GM19438 (cell line): ENCODE measurements around the gene TAB2.
A peak's percentile ranks its signal among the peaks of the same experiment; 100 is the strongest.

Experiments used
- ATAC-seq: cut with Tn5 transposase; IDR thresholded peaks from one replicate; pipeline ENCODE4 v1.9.1; 2021; ENCODE audit warnings: low read depth; ENCODE audit not compliant: unreplicated experiment

The TAB2 gene

DNA sequence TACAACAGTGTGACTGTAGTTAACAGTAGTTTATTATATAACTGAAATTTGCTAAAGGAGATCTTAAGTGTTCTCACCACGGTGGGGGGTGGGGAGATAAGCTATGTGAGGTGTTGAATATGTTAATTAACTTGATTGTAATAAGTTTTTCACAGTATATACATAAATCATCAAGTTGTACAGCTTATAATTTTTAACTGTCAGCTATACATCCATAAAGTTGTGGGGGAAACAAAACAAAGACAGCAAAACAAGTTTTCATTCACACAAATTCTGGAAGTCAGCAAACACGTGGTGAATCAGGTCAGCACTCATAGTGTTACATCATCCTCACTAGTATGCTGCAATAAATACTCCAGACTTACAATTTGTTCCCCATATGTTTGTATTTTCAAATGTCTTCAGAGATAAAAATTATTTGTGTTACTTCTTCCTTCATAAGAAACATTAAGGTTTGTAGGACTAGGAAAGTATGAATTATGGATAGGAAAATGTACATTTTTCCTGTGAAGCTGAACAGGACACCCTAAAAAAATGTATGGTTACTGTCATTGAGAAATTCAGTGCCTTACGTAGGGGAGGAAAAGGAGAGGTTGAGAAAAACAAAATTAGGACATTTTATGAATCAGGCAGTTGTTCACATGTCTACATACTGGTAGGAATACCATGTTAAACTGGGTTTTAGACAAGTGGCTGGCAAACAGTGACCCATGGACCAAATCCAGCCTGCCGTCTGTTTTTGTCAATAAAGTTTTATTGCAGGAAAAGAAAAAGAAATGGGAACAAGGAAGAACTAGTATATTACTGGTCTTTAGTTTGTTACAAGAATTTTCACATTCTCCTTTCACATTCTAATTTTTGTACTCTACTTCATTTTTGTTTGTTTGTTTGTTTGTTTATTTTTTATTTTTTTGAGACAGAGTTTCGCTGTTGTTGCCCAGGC lies 88.6 kb downstream of the TAB2 start:
- no peak for ATAC-seq

DNA sequence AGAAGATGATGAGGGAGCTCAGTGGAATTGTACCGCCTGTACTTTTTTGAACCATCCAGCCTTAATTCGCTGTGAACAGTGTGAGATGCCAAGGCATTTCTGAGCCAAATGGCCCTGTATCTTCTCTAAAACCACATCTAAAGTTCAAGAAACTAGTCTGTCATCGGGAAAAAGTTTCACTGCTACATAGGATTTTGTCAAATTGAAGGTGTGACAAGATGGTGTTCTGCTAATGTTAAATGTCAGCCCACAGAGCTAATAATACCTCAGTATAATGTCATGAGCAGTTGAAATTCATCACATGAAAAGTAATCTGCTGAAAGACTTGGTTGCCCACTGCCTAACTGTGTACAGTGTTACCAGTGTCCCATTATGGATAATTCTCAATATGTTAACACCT lies 92.1 kb downstream of the TAB2 start:
- ATAC-seq, result no peak

DNA sequence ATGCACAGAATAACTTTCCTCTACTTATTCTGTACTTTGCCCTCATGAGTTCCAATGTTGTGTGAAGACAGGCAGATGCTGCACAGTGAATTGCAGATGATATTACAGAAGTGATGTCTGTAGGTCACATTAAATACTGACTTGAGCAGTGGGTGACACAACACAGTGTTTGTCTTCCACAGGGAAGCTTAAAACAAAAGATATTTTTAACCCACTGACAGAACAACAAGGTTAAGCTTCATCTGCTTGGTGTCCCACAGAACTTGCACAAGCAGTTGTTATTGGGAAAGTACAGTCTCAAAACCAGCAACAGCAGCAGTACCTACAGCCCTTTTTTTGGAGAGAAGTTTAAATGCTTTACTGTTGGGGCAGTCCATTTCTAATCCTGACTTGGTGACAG lies 93.0 kb downstream of the TAB2 start:
- no peak for ATAC-seq

DNA sequence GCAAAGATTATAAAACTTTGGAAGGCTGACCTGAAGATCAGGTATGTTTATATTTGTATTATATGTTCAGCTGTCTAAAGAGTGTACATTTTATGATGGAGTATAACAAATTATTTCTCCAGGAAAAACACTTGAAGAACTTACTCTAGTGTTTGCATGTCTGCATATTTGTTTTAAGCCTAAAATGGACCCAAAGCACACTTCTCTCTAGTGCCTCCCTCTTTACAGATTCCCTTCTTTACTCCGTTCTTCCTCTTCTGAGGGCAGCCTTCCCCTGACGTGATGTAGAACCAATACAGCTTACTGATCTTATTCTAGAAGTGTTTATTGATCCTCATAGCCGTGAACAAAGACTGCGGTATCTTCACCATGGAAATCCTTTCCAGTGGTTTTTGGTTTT lies 96.5 kb downstream of the TAB2 start:
- ATAC-seq, result no peak

DNA sequence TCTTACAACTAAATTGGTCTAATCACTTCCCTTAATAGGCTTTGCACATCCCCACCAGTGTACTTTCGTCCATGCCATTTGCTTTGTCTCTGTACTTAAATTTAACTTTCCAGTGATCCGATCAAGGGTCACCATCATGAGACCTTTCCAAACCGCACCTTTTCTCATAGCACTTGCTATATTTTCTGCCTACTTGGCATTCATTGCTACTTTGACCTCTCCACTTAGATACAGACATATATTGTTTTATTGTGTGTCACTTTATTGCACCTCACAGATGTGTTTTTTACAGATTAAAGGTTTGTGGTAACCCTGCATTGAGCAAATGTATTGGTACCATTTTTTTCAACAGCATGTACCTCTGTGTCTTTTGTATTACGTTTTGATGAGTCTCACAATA lies 97.3 kb downstream of the TAB2 start:
- no peak for ATAC-seq

DNA sequence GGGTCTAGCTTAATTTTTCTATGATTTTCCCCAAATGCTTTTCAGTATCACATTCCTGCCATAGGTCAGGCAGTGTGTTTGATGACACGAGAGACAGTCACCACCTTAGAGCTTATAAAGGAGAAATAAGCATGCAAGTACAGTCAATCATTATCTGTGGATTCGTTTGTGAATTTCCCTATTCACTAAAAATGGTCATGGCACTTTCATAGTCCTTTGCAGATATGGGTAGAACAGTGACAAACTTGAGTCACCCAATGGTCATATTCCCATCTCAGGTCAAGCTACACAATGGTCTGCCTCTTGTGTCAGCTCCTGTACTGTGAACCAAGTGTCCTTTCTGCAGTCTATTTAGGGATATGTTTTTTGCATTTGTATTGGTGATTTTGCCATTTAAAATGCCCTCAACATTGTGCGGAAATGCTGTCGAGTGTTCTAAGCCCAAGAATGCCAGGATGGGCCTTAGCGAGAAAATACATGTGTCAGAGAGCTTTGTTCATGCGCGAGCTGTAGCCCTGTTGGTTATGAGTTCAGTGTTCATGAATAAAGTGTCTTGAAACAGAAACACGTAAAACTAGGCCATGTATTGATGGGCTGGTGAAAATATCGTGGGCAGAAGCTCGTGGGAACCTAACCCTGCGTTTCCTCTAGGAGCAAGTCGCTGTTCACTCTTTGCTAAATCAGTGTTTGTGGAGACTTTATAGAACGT lies 102.3 kb downstream of the TAB2 start:
- no peak for ATAC-seq

DNA sequence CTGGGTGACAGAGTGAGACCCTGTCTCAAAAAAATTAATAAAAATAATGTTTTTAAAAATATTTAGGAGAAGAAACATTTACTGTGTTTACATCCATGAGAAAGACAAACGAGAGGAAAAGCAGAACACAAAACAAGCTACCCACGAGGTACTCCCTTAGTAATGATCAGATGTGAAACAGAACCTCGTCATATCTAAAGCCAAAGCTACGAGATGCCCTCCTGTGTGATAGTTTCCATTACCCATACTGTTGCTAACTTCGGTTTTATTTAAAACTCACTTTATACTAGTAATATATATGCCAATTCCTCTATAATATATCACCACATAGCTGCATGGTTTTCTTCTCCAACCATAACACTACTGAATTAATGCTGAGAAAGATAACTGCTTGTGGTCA lies 103.6 kb downstream of the TAB2 start:
- no peak for ATAC-seq

DNA sequence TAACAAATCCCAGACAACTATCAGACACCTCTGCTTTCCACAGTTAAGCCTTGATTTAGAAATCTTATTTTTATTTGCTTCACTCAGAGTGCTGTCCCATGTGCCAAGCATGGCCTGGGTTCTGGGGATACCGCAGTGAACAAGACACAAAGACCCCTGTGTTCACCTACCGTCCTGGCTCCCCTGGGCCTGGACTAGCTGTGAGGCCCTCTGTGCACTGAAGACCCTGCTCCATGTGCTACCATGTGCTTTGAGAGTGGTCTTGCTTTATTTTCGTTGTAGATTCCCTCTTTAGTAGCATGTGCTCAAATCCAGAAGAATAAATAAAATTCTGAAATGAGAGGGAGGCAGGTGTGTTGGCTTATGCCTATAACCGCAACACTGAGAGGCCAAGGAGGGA lies 105.1 kb downstream of the TAB2 start:
- no peak for ATAC-seq

DNA sequence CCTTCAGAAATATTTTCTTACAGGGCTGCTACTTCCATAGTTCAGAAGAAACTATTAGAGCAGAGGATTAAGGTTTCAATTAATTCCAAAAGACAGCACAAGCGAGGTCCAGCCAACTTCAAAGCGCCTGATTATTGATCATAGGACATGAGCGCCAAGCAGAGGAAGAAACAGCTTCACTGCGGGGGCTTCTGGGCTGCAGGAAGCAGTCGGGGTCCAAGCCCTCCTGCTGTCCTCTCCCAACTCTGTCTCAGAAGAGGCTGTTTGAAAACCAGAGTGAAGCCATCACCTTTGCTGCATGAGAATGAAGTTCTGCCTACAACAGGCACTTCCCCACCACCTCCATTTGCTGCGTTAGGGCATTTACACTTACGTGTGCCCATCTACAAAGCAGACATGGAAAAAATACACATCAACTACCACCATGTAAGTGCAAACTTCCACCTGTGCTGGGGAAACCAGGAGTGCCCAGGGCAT lies 106.5 kb downstream of the TAB2 start:
- ATAC-seq, result no peak

DNA sequence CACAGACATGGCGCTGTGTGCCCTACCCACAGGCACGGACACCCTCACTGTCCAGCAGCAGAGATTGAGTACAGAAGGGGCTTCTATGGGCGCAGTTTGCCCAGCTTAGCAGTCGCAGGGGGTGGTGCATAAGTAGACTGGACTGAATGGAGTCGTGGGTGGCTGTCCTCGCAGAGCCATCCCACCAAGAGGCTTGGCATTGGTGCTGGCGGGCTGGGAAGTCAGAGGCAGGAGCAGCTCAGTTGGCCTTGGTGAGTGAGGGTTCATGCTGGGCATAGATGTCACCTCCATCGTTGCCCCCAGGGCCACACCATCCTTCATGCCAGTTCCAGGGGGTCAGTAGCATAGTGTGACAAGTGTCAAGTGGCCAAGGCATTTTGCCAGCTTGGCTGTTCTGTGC lies 107.7 kb downstream of the TAB2 start:
- ATAC-seq, result no peak

DNA sequence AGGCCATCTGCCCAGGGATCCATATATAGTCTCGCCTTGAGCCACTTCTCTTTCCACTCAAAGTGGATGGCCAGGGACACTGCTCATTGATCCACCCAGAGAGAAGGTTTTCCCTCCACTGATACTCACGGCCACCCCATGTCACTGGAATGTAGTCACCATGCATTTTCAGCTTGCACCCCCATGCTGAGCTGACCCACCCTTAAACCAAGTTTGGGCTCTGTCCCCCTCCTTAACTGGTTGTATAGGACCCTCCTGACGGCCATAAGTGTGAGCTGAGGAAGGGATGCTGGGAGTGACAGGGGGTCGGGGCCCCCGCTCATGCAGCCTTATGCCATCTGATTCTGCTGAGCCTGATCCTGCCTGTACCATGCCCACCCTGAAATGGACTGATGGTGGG lies 108.2 kb downstream of the TAB2 start:
- ATAC-seq, result no peak

DNA sequence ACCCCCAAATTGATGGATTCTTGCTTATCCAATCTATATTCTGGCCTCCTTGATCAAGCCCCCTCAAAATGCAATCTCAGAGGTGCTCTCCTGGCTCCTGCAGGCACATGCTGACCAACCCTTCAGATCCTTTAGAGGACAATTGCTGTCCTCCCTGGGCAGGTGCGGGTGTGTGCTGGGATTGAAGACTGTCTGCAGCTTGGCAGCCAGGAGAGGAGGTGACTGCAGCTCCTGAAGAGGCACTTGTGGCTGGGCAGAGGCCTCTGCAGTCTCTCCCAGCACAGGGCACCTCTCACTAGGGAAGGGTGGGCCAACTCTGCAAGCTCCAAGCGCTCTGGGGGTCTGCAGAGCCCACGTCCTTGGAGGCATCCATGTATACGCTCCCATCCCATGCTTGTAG lies 111.1 kb downstream of the TAB2 start:
- ATAC-seq, result no peak

DNA sequence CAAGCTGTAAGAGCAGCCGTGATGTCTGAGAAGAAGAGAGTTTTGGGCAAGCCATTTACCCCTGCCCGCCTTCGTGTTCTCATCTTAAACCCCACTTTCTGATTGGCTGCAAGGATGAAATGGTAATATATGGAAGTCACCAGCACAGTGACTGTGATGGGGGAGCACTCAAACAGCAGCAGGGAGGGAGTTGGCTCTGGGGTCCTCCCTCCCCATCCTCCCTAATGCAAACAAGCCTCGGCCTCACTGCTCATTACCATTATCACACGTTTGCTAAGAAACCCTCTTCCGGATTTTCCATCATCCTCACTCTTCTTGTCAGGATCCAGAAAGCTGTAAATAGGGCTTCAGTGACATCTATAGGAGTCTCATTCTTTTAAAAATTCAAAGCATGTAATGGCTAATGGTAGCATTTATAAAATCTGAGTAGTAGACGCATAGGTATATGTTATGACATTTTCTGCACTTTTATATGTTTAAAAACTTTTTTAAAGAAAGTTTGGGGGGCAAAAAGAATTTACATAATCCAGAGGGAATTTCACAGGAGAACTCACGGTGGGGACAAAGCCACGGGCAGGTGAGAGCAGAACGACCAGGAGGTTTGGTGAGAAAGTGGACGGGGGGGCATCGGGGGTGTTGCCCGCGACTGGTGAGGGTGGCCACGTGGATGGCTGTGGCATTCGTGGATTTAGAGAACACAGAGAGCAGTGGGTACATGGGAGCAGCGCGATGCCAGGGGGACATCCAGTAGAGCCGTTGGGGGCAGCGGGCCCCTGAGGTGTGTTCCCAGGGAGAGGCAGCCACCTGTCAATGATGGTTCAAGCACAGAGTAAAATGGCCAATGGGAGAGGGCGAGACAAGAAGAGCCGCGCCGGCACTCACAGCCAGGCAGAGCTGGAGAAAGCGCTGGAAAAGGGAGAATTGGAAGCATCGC lies 112.2 kb downstream of the TAB2 start:
- no peak for ATAC-seq

DNA sequence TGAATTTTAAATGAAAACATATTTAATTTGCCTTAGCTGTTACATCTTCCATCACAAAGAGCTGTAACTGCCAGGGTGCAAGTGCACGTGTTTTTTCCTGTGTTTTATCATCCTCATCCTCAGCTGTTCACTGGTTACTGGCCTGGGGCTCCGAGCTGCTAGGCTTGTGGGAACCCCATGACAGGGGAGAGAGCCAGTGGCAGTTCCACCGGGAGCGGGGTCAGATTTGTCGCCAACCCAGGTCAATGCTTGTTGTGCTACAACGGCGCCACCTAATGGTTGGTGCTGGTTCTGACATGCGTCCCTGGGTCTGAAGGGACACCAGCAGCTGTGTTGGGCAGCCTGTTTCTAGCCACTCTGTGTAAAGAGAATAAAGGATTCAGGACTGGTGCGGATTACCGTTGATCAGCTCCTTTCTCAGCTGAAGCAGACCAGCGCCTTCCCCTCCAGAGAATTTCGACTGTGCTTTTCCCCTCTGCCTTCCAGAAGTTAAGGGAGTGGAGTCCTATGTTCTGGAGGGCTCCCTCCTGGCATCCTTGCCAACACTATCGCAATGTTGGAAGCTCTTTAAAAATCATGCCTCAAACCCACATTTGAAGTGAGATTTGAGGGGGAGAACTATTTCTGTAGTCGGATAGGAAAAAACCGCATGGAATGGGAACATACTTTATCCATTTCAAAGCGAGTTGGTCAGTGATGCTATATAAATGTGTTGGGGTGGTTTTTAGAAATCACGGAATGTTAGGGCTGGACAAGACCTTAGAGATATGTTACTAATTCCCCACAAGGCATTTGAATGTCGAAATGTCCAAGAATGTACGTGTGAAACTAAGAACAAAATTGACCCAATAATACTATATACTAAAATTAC lies 114.6 kb downstream of the TAB2 start:
- peak; percentile 87 for ATAC-seq

DNA sequence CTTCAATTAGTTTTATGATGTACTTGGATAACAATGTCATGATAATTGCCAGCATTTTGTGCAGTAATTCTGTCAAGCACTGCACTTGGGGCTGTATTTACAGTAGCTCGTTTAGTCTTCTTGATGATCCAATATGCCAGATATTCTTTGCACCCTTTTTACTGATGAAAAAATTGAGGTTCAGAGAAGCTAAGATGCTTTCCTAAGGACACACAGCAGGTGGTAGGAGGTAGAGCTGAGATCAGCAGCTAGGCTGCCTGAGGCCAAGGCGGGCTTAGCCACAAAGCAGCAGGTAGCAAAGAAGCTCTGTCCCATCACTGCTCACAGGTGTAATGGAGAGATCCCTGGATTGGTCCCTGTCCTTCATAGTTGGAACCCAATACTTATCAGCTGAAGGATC lies 115.9 kb downstream of the TAB2 start:
- no peak for ATAC-seq

DNA sequence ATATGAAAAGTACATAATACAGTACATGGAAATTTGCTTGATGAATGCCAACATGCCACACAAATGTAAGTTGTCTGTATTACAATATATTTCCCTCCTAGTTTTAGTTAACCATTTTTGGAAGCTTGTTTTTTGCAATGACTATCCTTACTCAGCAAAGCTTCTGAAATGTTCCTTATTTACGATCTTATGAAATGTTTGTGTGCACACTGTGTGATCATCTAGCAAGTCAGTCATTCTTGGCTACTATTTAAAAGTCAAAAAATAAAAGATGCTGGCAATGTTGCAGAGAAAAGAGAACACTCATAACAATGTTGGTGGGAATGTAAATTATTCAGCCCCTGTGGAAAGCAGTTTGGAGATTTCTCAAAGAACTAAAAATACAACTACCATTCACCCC lies 116.4 kb downstream of the TAB2 start:
- ATAC-seq, result no peak

DNA sequence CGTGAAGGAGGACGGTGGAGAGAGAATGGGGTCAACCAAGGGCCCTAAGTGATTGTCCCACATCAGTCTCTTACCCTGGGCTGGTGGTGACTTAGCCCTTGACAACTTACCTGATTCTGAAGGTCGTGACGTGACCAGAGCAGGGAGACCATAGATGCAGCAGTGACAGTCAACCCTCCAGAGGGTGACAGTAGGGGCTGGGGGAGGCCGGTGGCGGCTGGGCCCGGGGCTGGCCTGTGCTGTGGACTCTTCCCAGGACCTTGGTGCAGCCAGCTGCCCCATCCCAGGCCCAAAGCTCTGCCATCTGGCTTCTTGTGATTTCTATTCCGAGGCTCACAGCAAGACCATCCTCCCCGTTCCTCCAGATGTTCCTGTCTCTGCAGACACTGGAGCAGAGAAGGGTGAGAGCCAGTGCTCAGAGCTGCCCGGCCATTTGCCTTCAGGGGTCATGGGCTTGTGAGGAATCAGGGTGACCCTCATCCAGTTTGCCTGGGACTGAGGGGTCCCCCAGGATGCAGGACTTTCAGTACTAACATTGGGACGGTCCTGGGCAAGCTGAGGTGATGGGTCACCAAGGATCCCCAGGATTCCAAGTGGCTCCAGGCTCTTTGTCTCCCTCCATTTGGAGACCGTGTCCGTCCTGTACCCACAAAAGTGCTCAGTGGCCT lies 118.5 kb downstream of the TAB2 start:
- ATAC-seq, result no peak

DNA sequence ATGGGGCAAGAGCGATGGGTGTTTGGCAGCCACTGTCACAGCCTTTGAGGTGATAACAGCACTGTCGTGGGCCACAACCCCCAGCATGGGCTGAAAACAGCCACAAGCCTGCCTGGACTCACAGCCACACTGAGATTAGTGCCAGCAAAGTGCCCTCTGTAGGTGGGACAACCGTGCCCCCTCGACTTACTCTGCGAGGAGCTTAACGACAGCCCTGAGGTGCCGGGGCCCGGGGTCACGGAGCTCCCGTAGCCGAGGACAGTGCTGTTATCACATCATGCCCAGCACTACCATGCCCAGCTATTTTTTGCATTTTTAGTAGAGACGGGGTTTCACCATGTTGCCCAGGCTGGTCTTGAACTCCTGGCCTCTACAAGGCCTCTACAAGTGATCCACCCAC lies 119.1 kb downstream of the TAB2 start:
- ATAC-seq, result no peak

DNA sequence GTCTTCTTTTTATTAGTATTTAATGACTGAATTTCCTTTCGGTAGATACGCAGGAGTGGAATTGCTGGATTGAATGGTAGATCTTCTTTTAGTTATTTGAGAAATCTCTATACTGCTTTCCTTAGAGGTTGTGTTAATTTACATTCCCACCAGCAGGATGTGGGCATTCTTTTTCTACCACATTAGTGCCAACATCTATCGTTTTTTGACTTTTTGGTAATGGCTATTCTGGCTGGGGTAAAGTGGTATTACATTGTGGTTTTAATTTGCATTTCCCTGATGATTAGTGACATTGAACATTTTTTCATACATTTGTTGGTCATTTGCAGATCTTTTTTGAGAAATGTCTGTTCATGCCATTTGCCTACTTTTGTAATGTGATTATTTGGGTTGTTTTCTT lies 119.7 kb downstream of the TAB2 start:
- no peak for ATAC-seq
